HepG2 (cell line): ENCODE data around the gene WFDC12. TPM values are rescaled to one million over a fixed set of nuclear protein-coding genes. Genes with fewer than 3 reads are reported as not detected.

Source experiments
- ATAC-seq: fragments of 200-7000 bp; cut with Tn5 transposase; 3 replicates; pipeline ENCODE4 v1.9.1; 2020; ENCODE audit warnings: mild to moderate bottlenecking, moderate library complexity
- BruUV-seq: library from RNA; stranded (reverse); fragments of 400-500 nt; replicated peaks from 2 replicates; lab custom pipeline; 2021; lab: Mats Ljungman, UMichigan
- CTCF ChIA-PET: fragments of 300-600 bp; formaldehyde crosslinking; extraction: SDS; loops from one replicate; lab custom pipeline; 2021; ENCODE audit warnings: low total read pairs, inconsistent platforms, low intra/inter-chr PET ratio; lab: Yijun Ruan, JAX
- POLR2A ChIA-PET: fragments of 350-600 bp; sonication (Branson Sonifier 250); formaldehyde crosslinking; loops from one replicate; lab custom pipeline; 2020; ENCODE audit warnings: antibody characterized with exemption, inconsistent platforms; lab: Yijun Ruan, JAX
- DNase-seq: peaks from one replicate; pipeline ENCODE4 v3.0.0-alpha.2; 2015; ENCODE audit warnings: low spot score
- FAIRE-seq: peaks from 3 replicates; lab custom pipeline; 2011; peaks lifted over from hg19 to GRCh38; lab: Jason Lieb, UNC
- H2AFZ ChIP-seq: one replicate; pipeline ENCODE4 v1.6.1; 2011; ENCODE audit warnings: low read length, inconsistent platforms
- H3K27ac ChIP-seq: fragments of 300-600 bp; 3 replicates; pipeline ENCODE4 v1.8.0; 2011; ENCODE audit warnings: mixed run types, mild to moderate bottlenecking, mixed read lengths, low read length, inconsistent platforms; ENCODE audit not compliant: insufficient read depth; ENCODE audit errors: extremely low read length
- H3K27me3 ChIP-seq, 2 experiments: fragments of 200-600 bp in 1 of 2; 2 replicates in 1 of 2; 3 replicates in 1 of 2; pipeline versions ENCODE4 v1.6.0 to v1.8.0; 2011; ENCODE audit warnings: low read length in 2 of 2, mild to moderate bottlenecking in 2 of 2, moderate library complexity in 2 of 2, inconsistent platforms in 1 of 2; ENCODE audit not compliant: insufficient read depth in 2 of 2, control insufficient read depth in 1 of 2
- H3K36me3 ChIP-seq, 2 experiments: fragments of 200-600 bp in 1 of 2; replicated peaks in 1 of 2; 2 replicates in 1 of 2; 3 replicates in 1 of 2; pipeline versions ENCODE4 v1.5.1 to v1.8.0; 2011; ENCODE audit warnings: low read length in 2 of 2, inconsistent platforms in 1 of 2; ENCODE audit not compliant: insufficient read depth in 2 of 2, control insufficient read depth in 1 of 2
- H3K4me1 ChIP-seq: 2 replicates; pipeline ENCODE4 v1.5.1; 2012; ENCODE audit warnings: low read length, inconsistent platforms; ENCODE audit not compliant: insufficient read depth
- H3K4me2 ChIP-seq: 2 replicates; pipeline ENCODE4 v1.6.0; 2011; ENCODE audit warnings: low read depth, low read length, inconsistent platforms
- H3K4me3 ChIP-seq, 3 experiments: fragments of 200-600 bp in 1 of 3; sonication (generic), shearing (Covaris generic) in 1 of 3; replicated peaks in 1 of 3; 2 replicates each; pipeline ENCODE4 v1.5.1; 2011 to 2016; ENCODE audit warnings: low read length in 3 of 3, inconsistent platforms in 2 of 3, low read depth in 2 of 3, mild to moderate bottlenecking in 2 of 3, control low read depth in 1 of 3, mixed read lengths in 1 of 3; ENCODE audit not compliant: insufficient read depth in 1 of 3
- H3K79me2 ChIP-seq: one replicate; pipeline ENCODE4 v1.6.1; 2011; ENCODE audit warnings: low read length, inconsistent platforms; ENCODE audit not compliant: insufficient read depth
- H3K9ac ChIP-seq: 2 replicates; pipeline ENCODE4 v1.6.0; 2011; ENCODE audit warnings: mild to moderate bottlenecking, low read depth, low read length, inconsistent platforms; ENCODE audit not compliant: insufficient read depth
- H3K9me3 ChIP-seq: 2 replicates; pipeline ENCODE4 v1.5.1; 2012; ENCODE audit warnings: mild to moderate bottlenecking, low read length
- H4K20me1 ChIP-seq: 2 replicates; pipeline ENCODE4 v1.6.0; 2011; ENCODE audit warnings: inconsistent platforms, mild to moderate bottlenecking, low read length, moderate library complexity; ENCODE audit not compliant: insufficient read depth
- SP4 ChIP-seq: sonication (generic); formaldehyde crosslinking; IDR thresholded peaks from 2 replicates; pipeline ENCODE4 v1.8.1; 2023; ENCODE audit warnings: mild to moderate bottlenecking, missing genetic modification reagents
- ZNF792 ChIP-seq: IDR thresholded peaks from 2 replicates; pipeline ENCODE4 v1.6.1; 2016
- WGBS: methylation state at CpG from one replicate; pipeline ENCODE4 v1.1.6; 2017; ENCODE audit warnings: low lambda C conversion rate; 5-methylcytosine and 5-hydroxymethylcytosine counted together
- in situ Hi-C: cut with HindIII; loops from 2 replicates; pipeline ENCODE4 v1.10.0; 2017; ENCODE audit warnings: low pct_unique_long_range_greater_than_20kb; ENCODE audit not compliant: extremely low pct_ligation_motif_present
- intact Hi-C: fragments of 100-400 bp; cut with micrococcal nuclease; formaldehyde crosslinking; loops from one replicate; pipeline ENCODE4 v1.10.0; 2022; ENCODE audit not compliant: unreplicated experiment
- polyA plus RNA-seq, 8 experiments: library from polyadenylated mRNA; depleted of rRNA in 3 of 8; stranded (reverse) in 7 of 8; unstranded in 1 of 8; fragments of >200 nt; fragmentation: Illumina TruSeq in 4 of 8; extraction: Trizol in 4 of 8; gene quantifications; 2 replicates each; pipeline versions ENCODE4 v1.2.1 to v1.2.3, GENCODE V29; 2011 to 2016; ENCODE audit warnings: low read depth in 4 of 8, missing spikeins in 1 of 8, mixed read lengths in 1 of 8; ENCODE audit not compliant: insufficient read depth in 1 of 8
- total RNA-seq, 5 experiments: library from RNA; depleted of rRNA; stranded (reverse); fragments of >200 nt; fragmentation: Illumina TruSeq; extraction: Trizol; gene quantifications; 2 replicates each; pipeline ENCODE4 v1.2.3, GENCODE V29; 2016; ENCODE audit warnings: low read depth in 1 of 5
- TF ChIP-seq, protein P1 (sequence below): sonication (generic); formaldehyde crosslinking; IDR thresholded peaks from 2 replicates; pipeline ENCODE4 v1.4.0; 2020; ENCODE audit warnings: missing genetic modification reagents
- TF ChIP-seq, protein P2 (sequence below): IDR thresholded peaks from 2 replicates; pipeline ENCODE4 v1.4.0; 2020; ENCODE audit warnings: mild to moderate bottlenecking, missing genetic modification reagents
- TF ChIP-seq, protein P3 (sequence below): sonication (generic); formaldehyde crosslinking; IDR thresholded peaks from 2 replicates; pipeline ENCODE4 v1.4.0; 2020; ENCODE audit warnings: mild to moderate bottlenecking, missing genetic modification reagents

WFDC12 gene
- total and polyA plus RNA-seq, 2 of the 13 experiments (the other 11 are each of a cell fraction or from before 2014, with no cell fraction given), result not detected

DNA sequence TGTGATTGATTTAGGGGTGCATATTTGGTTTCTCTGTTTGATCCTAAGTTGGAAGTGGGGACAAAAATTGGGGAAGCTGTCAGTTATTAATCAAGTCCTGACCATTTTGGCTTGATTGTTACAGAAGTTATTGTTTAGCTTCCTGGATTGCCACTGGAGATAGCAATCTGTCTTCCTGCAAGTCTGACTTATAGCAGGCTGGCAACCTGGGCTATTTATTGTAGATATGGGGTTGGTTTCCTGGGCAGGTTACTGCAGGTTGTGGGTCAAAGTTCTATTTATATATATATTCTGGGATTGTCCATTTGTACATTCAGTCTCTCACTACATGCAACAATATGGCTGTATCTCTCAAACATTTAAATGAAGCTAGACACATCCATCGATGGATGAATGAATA lies 41.1 kb downstream of the WFDC12 start:
- POLR2A ChIA-PET, result no interaction called here
- Histone ChIP-seq H3K9ac (no peak overlapping the region), H3K4me3 (no peak overlapping the region), H4K20me1 (no peaks in the 10 kb centered on the region), H3K4me2 (no peak overlapping the region), H3K27ac (no peak overlapping the region), H3K27me3 (no peaks in the 10 kb centered on the region), H3K79me2 (no peaks in the 10 kb centered on the region), H2AFZ (no peak overlapping the region), H3K36me3 (peaks cover 1 to 4% of the 10 kb centered on the region in 2 experiments; a peak in 1 of 5 replicates), H3K9me3 (peaks cover 8% of the 10 kb centered on the region), H3K4me1 (peaks cover 5% of the 10 kb centered on the region)
- no peak for FAIRE-seq
- TF ChIP-seq SP4 (no peak), ZNF792 (CRISPR knock-in tag) (peak; percentile 95)
- WGBS, result 98% methylated on average over 1 of the region's 1 CpG
- BruUV-seq, result no TSS peak
- DNase-seq, result no peak
- in situ Hi-C loops, result no loop called here
- no peak for ATAC-seq
- CTCF ChIA-PET, result no interaction called here
- intact Hi-C loops, result no loop called here

DNA sequence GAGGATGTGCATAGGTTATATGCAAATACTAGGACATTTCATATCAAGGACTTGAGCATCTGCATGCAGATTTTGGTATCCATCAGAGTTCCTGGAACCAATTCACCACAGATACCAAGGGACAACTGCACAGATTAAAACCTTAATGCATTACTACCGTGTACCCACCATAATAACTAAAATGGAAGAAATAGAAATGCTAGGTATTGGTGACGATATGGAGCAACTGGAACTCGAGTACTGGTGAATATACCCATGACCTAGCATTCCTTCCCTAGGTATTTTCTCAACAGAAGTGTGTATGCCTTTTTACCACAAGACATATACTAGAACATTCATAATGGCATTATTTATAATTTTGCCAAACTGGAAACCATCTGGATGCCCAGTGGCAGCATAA lies 41.8 kb downstream of the WFDC12 start:
- no peak overlapping the region for H3K4me3 ChIP-seq
- H4K20me1 ChIP-seq, result no peaks in the 10 kb centered on the region
- DNase-seq (no peak), ATAC-seq (no peak), FAIRE-seq (no peak)
- no peak overlapping the region for H2AFZ ChIP-seq
- peaks cover 11% of the 10 kb centered on the region for H3K4me1 ChIP-seq
- H3K36me3 ChIP-seq, result peaks cover 1 to 4% of the 10 kb centered on the region in 2 experiments; a peak in 1 of 5 replicates
- TF ChIP-seq, protein P1, sequence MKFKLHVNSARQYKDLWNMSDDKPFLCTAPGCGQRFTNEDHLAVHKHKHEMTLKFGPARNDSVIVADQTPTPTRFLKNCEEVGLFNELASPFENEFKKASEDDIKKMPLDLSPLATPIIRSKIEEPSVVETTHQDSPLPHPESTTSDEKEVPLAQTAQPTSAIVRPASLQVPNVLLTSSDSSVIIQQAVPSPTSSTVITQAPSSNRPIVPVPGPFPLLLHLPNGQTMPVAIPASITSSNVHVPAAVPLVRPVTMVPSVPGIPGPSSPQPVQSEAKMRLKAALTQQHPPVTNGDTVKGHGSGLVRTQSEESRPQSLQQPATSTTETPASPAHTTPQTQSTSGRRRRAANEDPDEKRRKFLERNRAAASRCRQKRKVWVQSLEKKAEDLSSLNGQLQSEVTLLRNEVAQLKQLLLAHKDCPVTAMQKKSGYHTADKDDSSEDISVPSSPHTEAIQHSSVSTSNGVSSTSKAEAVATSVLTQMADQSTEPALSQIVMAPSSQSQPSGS (CRISPR knock-in tag), result no peak
- TF ChIP-seq, protein P2, sequence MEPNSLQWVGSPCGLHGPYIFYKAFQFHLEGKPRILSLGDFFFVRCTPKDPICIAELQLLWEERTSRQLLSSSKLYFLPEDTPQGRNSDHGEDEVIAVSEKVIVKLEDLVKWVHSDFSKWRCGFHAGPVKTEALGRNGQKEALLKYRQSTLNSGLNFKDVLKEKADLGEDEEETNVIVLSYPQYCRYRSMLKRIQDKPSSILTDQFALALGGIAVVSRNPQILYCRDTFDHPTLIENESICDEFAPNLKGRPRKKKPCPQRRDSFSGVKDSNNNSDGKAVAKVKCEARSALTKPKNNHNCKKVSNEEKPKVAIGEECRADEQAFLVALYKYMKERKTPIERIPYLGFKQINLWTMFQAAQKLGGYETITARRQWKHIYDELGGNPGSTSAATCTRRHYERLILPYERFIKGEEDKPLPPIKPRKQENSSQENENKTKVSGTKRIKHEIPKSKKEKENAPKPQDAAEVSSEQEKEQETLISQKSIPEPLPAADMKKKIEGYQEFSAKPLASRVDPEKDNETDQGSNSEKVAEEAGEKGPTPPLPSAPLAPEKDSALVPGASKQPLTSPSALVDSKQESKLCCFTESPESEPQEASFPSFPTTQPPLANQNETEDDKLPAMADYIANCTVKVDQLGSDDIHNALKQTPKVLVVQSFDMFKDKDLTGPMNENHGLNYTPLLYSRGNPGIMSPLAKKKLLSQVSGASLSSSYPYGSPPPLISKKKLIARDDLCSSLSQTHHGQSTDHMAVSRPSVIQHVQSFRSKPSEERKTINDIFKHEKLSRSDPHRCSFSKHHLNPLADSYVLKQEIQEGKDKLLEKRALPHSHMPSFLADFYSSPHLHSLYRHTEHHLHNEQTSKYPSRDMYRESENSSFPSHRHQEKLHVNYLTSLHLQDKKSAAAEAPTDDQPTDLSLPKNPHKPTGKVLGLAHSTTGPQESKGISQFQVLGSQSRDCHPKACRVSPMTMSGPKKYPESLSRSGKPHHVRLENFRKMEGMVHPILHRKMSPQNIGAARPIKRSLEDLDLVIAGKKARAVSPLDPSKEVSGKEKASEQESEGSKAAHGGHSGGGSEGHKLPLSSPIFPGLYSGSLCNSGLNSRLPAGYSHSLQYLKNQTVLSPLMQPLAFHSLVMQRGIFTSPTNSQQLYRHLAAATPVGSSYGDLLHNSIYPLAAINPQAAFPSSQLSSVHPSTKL (CRISPR knock-in tag), result no peak
- TF ChIP-seq, protein P3, sequence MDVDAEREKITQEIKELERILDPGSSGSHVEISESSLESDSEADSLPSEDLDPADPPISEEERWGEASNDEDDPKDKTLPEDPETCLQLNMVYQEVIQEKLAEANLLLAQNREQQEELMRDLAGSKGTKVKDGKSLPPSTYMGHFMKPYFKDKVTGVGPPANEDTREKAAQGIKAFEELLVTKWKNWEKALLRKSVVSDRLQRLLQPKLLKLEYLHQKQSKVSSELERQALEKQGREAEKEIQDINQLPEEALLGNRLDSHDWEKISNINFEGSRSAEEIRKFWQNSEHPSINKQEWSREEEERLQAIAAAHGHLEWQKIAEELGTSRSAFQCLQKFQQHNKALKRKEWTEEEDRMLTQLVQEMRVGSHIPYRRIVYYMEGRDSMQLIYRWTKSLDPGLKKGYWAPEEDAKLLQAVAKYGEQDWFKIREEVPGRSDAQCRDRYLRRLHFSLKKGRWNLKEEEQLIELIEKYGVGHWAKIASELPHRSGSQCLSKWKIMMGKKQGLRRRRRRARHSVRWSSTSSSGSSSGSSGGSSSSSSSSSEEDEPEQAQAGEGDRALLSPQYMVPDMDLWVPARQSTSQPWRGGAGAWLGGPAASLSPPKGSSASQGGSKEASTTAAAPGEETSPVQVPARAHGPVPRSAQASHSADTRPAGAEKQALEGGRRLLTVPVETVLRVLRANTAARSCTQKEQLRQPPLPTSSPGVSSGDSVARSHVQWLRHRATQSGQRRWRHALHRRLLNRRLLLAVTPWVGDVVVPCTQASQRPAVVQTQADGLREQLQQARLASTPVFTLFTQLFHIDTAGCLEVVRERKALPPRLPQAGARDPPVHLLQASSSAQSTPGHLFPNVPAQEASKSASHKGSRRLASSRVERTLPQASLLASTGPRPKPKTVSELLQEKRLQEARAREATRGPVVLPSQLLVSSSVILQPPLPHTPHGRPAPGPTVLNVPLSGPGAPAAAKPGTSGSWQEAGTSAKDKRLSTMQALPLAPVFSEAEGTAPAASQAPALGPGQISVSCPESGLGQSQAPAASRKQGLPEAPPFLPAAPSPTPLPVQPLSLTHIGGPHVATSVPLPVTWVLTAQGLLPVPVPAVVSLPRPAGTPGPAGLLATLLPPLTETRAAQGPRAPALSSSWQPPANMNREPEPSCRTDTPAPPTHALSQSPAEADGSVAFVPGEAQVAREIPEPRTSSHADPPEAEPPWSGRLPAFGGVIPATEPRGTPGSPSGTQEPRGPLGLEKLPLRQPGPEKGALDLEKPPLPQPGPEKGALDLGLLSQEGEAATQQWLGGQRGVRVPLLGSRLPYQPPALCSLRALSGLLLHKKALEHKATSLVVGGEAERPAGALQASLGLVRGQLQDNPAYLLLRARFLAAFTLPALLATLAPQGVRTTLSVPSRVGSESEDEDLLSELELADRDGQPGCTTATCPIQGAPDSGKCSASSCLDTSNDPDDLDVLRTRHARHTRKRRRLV (CRISPR knock-in tag), result no peak
- H3K79me2 ChIP-seq, result no peaks in the 10 kb centered on the region
- BruUV-seq, result no TSS peak
- peaks cover 8% of the 10 kb centered on the region for H3K9me3 ChIP-seq
- in situ Hi-C loops (no loop called here), intact Hi-C loops (no loop called here)
- H3K27ac ChIP-seq, result no peak overlapping the region
- 96% methylated on average over 3 of the region's 3 CpGs for WGBS
- CTCF ChIA-PET, result no interaction called here
- H3K27me3 ChIP-seq, result no peaks in the 10 kb centered on the region
- no peak overlapping the region for H3K4me2 ChIP-seq
- no peak overlapping the region for H3K9ac ChIP-seq
- POLR2A ChIA-PET, result no interaction called here
